LNCAP (cell line): ENCODE results near the gene NTM.

ENCODE experiments used
- TF ChIP-seq, protein P1 (sequence below): fragments of 450-650 bp; IDR thresholded peaks from 2 replicates; pipeline ENCODE4 v1.5.1; 2017; ENCODE audit warnings: mild to moderate bottlenecking

The NTM gene

DNA sequence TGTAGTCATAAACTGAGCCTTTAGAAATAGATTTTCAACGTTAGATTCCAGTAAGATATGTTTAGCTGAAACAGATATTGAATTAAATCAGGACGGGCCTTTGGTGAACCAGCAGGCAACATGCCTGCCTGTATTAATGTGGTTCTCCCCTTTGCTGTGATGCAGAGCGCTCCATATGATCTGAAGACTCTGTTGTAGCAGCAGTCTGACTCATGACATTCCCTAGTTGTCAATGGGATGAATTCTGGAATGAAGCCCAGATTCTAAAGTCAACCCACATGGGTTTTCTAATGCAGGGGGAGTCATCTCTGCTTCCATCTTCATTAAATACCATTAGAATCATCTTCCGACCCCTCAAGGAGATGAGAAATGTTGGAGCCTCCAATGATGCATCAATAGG lies 864.5 kb downstream of the NTM start:
- TF ChIP-seq, protein P1, sequence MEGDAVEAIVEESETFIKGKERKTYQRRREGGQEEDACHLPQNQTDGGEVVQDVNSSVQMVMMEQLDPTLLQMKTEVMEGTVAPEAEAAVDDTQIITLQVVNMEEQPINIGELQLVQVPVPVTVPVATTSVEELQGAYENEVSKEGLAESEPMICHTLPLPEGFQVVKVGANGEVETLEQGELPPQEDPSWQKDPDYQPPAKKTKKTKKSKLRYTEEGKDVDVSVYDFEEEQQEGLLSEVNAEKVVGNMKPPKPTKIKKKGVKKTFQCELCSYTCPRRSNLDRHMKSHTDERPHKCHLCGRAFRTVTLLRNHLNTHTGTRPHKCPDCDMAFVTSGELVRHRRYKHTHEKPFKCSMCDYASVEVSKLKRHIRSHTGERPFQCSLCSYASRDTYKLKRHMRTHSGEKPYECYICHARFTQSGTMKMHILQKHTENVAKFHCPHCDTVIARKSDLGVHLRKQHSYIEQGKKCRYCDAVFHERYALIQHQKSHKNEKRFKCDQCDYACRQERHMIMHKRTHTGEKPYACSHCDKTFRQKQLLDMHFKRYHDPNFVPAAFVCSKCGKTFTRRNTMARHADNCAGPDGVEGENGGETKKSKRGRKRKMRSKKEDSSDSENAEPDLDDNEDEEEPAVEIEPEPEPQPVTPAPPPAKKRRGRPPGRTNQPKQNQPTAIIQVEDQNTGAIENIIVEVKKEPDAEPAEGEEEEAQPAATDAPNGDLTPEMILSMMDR, result no peak

DNA sequence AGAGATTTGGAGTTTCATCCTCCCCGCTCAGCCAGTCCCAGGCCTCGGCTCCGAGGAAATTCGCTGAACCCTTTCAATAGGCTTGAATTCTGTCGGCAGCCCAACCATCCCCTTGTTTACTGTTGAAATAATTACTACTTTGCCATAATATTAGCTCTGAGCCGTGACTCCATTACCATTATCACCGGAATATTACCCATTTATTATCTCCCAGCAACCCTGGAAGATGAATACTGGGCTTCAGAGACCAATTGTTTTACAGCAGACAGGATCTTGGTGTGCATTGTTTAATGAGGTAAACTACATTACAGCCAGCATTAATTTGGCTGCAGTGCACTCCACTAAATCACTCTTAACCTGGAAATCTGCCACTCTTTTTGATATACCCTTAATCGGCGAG lies 867.4 kb downstream of the NTM start:
- TF ChIP-seq, protein P1, result no peak

DNA sequence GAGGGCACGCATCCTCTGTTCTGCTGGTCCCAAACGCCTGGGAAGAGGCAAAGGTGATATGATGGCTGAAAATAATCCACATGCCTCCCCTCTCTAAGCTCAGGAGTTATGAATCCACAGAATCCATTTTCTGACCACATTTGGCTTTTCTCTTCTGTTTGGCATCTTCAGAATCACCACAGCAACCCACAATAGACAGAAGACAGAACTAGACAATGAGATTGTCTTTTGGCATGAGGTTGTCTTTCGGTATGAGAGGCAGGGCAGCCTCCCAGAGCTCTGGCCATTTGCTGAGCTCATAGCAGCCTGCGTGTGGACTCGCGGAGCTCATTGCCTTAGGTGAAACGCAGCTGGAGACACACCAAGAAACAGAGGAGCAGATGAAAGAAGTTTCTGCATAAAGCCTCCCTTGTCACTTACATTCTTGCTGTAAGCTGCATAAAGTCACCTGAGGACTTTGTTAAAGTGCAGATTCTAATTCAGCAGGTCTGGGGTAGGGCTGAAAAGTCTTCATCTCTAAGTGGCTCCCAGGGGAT lies 868.0 kb downstream of the NTM start:
- TF ChIP-seq, protein P1, result no peak

DNA sequence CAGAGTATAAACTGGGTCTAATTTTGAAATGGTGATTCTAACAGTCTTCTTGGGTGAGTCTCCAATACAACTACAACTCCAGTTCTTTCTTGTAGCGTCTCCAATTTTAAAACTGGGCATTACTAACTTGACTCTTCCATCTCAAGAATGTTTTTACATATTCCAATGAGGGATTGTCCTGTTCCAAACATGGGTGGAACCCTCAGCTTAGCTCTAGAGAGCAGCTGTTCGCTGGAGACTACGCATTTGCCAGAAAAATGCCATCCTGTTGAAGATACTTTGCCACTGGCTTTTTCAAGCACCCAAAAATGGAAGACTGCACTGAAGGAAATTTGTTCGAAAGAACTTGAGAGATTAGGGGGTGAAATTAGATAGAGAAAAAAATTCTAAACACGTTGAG lies 870.0 kb downstream of the NTM start:
- TF ChIP-seq, protein P1, result no peak

DNA sequence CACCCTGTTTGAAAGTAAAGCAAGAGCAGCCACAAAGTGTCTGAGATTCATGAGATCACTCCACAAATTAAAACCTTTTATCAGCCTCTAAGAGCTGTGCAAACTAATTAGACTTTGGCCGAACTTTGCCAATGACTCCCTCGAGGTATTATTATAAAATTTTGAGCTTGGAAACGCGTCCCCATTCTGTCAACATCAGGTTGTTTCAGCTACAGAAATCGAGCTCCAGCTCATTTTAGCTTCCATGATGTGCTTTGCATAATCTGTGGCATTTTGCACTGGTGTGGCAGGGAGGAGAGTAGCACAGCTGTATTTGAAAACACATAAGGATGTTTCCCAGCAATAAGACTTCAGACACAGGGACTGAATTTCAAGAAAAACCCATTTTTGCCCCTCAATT lies 872.2 kb downstream of the NTM start:
- TF ChIP-seq, protein P1, result no peak

DNA sequence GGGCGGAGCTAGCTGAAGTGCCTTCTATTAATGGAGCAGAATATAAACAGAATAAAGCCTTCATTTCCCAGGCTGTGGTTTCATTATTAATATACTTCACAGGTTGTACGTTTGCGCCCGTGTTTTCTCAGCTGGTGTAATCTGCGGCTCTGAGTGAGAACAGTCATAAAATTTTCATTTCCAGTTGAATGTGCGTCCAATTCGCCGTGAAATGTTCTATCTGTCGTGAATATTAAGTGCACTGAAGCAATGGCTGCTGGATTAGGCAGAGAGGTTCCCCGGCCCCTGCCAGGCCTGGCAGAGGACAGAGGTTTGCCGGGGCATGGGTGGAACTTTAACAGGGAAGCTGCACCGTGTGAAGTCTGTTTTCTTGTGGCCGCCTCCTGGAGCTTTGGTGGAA lies 874.4 kb downstream of the NTM start:
- TF ChIP-seq, protein P1, result no peak

DNA sequence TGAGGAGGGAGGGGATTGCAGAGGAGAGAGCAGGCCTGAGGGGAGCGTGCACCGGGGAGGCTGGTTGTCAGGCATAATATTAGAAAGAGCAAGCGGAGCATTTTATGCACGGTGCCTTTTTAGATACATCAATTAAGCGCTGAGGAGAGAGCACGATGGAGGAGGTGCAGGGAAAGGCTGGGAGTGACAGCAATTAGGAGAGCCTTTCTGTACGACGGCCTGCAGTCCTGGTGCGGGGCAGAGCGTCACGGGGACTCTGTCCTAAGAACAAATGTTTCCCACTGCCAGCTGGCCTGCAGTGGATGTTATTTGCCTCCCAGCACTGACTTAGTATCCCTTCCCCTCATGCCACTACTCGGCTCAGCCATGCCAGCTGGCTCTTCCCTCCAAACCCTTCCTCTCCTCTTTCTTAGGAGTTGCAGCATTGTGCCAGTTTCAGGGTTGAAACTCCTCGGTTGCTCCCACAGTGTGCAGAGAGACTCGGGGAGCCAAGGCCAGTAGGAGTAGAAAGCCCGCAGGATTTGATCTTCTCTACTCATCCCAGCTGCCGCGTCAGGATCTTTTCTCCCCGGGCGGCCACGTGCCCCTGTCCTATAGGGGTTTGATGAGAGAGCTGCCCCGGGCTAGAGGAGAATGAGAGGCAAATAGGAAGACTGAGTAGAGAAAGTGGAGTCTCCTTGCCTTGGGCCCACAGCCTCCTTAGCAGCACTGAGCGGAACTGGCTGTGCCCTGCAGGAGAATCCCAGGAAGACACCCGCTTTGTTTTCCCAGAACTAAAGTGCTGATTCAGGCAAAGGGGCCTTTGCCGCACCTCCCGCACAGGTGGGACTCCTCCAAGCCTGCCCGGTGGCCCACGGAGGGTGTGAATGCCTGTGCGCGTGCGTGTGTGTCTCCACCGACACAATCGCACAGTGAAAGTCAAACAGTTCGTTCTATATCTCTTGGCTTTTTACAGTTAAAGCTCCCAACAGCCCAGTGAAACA lies 875.3 kb downstream of the NTM start:
- TF ChIP-seq, protein P1, result no peak
